NT2/D1 (cell line): ENCODE measurements around the gene MATN3.
A peak's percentile ranks its signal among the peaks of the same experiment; 100 is the strongest.

ENCODE experiments used
- DNase-seq: peaks from one replicate; pipeline ENCODE4 v3.0.0-alpha.2; 2011; ENCODE audit warnings: low read depth, low spot score
- H3K27me3 ChIP-seq: 2 replicates; pipeline ENCODE4 v1.6.0; 2011; ENCODE audit warnings: mild to moderate bottlenecking; ENCODE audit not compliant: insufficient read length, insufficient read depth
- H3K36me3 ChIP-seq: 2 replicates; pipeline ENCODE4 v1.6.1; 2011; ENCODE audit warnings: mild to moderate bottlenecking, low read length, mixed read lengths; ENCODE audit not compliant: insufficient read depth, insufficient read length
- H3K4me1 ChIP-seq: 2 replicates; pipeline ENCODE4 v1.5.1; 2011; ENCODE audit not compliant: insufficient read depth, insufficient read length
- H3K4me3 ChIP-seq: 2 replicates; pipeline ENCODE4 v1.5.1; 2011; ENCODE audit warnings: low read depth; ENCODE audit not compliant: insufficient read length
- H3K9ac ChIP-seq: 2 replicates; pipeline ENCODE4 v1.6.0; 2011; ENCODE audit warnings: low read depth; ENCODE audit not compliant: insufficient read length
- H3K9me3 ChIP-seq: 2 replicates; pipeline ENCODE4 v1.5.1; 2011; ENCODE audit warnings: mild to moderate bottlenecking, low read length; ENCODE audit not compliant: insufficient read depth
- SUZ12 ChIP-seq: IDR thresholded peaks from 2 replicates; pipeline ENCODE4 v1.6.1; 2011; ENCODE audit not compliant: insufficient read length, insufficient read depth; ENCODE audit errors: extremely low read depth
- YY1 ChIP-seq: IDR thresholded peaks from 2 replicates; pipeline ENCODE4 v1.6.1; 2011; ENCODE audit not compliant: insufficient read length, insufficient read depth
- ZNF274 ChIP-seq: IDR thresholded peaks from 2 replicates; pipeline ENCODE4 v1.6.1; 2011; ENCODE audit warnings: mild to moderate bottlenecking, low read depth, low read length

Gene MATN3

DNA sequence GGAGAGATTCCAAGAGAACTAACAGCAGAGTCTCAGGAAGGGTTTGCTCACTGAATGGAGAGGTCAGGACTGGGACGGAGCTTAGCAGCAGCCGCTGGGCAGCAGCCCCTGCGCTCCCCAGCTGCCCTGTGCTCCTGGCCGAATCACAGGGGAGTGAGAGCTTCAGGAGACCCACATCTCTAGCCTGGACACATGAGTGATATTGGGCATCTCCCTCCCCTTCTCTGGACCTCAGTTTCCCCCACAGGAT is 511 bp downstream of the MATN3 start:
- Histone ChIP-seq H3K36me3 (no peaks in the 10 kb centered on the region), H3K4me3 (peak overlapping the region; percentile 41), H3K9ac (peak overlapping the region; percentile 59), H3K27me3 (peaks cover 33% of the 10 kb centered on the region), H3K4me1 (no peaks in the 10 kb centered on the region), H3K9me3 (peaks cover 8% of the 10 kb centered on the region; the same call in 1 of the 2 replicates)
- no peak for TF ChIP-seq ZNF274
- TF ChIP-seq YY1: no peak
- TF ChIP-seq SUZ12: no peak
- DNase-seq: no peak

DNA sequence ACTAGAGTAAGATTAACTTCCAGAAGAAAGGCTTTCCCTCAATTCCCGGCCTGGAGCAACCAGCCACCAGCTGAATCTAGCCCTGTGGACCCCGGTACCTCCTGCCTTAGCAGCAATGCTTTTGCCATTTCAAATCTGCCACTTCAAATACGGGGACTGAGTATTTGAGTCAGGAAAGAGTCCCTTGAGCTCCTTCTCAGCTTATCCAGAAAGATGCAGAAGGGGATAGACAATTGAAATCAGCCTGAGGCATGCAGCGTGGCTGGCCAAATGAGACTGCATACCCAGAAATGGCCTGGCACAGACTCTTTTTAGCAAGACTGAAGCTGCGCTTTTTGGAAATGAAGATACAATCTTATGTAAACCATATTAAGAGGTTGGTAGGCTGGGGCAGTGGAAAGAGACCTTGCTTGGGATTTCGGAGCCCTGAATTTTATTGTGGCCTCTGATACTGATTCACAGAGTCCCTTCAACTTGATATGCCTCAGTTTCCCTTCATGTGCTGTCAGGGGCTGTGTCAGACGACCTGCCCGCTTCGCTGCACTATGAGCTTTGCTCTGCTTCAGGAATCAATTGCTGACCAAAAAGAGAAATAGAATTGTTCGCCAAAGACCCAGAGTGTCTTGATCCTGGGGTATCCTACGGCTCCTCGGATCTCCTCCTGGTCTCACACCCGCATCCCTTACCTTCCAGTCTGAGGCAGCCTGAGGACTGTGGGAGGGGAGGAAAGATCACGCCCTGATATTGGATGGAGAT is 1.0 kb downstream of the MATN3 start:
- H3K4me3 ChIP-seq: peak overlapping the region; percentile 41
- TF ChIP-seq YY1 (no peak), ZNF274 (no peak), SUZ12 (no peak)
- peak overlapping the region; percentile 59 for H3K9ac ChIP-seq
- H3K4me1 ChIP-seq: no peaks in the 10 kb centered on the region
- no peaks in the 10 kb centered on the region for H3K36me3 ChIP-seq
- DNase-seq: no peak
- peaks cover 8% of the 10 kb centered on the region; the same call in 1 of the 2 replicates for H3K9me3 ChIP-seq
- H3K27me3 ChIP-seq: peaks cover 33% of the 10 kb centered on the region

DNA sequence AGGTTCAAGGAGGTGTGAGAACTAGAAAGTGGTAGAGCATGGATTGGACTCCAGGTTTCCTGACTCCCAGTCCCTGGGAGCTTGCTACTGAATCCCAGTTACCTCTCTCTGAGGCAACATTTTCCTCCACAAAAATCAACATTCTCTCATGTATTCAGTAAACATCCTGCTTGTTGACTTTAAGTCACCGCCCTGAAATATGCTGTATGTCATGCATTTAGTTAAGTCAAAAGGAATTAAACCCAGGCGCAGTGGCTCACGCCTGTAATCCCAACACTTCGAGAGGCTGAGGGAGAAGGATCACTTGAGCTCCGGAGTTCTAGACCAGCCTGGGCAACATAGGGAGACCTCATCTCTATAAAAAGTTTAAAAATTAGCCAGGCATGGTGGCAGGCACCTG is 3.8 kb downstream of the MATN3 start:
- H3K27me3 ChIP-seq: peaks cover 27% of the 10 kb centered on the region
- H3K9ac ChIP-seq: no peak overlapping the region
- no peaks in the 10 kb centered on the region for H3K9me3 ChIP-seq
- H3K4me1 ChIP-seq: no peaks in the 10 kb centered on the region
- TF ChIP-seq SUZ12: no peak
- TF ChIP-seq YY1: no peak
- TF ChIP-seq ZNF274: no peak
- peaks cover 11% of the 10 kb centered on the region for H3K36me3 ChIP-seq
- no peak overlapping the region for H3K4me3 ChIP-seq
- DNase-seq: no peak

GRCh38 chr2:20005891-20006470 is 6.5 kb downstream of the MATN3 start:
- no peaks in the 10 kb centered on the region for H3K4me1 ChIP-seq
- peaks cover 10% of the 10 kb centered on the region for H3K27me3 ChIP-seq
- peaks cover 24% of the 10 kb centered on the region for H3K36me3 ChIP-seq
- no peak for TF ChIP-seq ZNF274
- no peak for TF ChIP-seq SUZ12
- no peaks in the 10 kb centered on the region for H3K9me3 ChIP-seq
- no peak overlapping the region for H3K4me3 ChIP-seq
- DNase-seq: no peak
- H3K9ac ChIP-seq: no peak overlapping the region

- no peak for DNase-seq
- peaks cover 24% of the 10 kb centered on the region for H3K36me3 ChIP-seq
- H3K9me3 ChIP-seq: no peaks in the 10 kb centered on the region
- H3K4me1 ChIP-seq: no peaks in the 10 kb centered on the region
- no peak overlapping the region for H3K4me3 ChIP-seq
- TF ChIP-seq YY1 (no peak), SUZ12 (no peak), ZNF274 (no peak)
- H3K27me3 ChIP-seq: peaks cover 2% of the 10 kb centered on the region
- no peak overlapping the region for H3K9ac ChIP-seq
Observed at GRCh38 chr2:20005067-20005627, 7.3 kb downstream of the MATN3 start.

DNA sequence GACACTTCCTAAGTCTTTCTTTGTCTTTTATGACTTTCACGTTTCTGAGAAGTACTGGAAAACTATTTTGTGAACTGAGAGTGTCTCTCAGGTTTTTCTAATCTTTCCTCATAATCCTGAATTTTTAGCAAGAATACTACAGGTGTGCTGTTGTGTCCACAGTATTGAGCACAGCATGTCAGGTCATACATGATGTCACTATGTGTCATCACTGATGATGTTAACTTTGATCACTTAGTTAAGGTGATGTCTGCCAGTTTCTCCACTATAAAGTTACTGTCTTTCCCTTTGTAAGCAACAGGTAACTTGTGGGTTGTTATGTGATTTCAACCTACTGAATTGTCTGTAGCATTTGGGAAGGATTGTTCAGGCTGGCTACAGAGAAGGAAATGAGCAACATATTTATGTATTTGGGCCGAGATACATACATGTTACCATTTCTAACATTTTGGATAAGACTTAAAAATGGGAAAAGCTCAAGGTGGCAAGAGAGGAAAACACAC is 11.1 kb downstream of the MATN3 start:
- TF ChIP-seq ZNF274 (no peak), SUZ12 (no peak), YY1 (no peak)
- no peak overlapping the region for H3K4me3 ChIP-seq
- no peaks in the 10 kb centered on the region for H3K27me3 ChIP-seq
- no peak for DNase-seq
- H3K9me3 ChIP-seq: no peaks in the 10 kb centered on the region
- H3K9ac ChIP-seq: no peak overlapping the region
- no peaks in the 10 kb centered on the region for H3K4me1 ChIP-seq
- peaks cover 24% of the 10 kb centered on the region for H3K36me3 ChIP-seq

DNA sequence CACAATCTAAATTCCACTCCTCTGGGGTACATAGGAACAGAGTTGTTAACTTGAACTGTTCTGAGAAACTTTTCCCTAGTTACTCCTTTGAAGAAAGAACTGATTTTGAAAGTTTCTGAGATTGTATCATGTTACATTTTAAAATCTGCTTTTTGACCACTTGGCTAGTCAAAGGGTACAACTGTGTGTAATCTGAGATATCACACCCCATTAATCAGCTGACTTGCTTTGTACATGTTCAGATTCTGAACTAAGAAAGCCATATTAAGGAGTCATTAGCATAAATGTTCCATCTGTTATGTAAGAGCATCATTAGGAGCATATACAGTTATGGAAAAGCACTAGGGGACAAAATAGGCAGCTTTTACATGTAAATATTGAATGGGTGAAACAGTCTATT is 18.7 kb downstream of the MATN3 start:
- H3K9me3 ChIP-seq: no peaks in the 10 kb centered on the region
- no peak for DNase-seq
- H3K4me3 ChIP-seq: no peak overlapping the region
- no peaks in the 10 kb centered on the region for H3K27me3 ChIP-seq
- no peak overlapping the region for H3K9ac ChIP-seq
- no peaks in the 10 kb centered on the region for H3K4me1 ChIP-seq
- H3K36me3 ChIP-seq: peaks cover 3% of the 10 kb centered on the region
- no peak for TF ChIP-seq ZNF274
- no peak for TF ChIP-seq YY1
- TF ChIP-seq SUZ12: no peak
